HG02870 (cell line): ENCODE results near the gene SRSF11.
A peak's percentile ranks its signal among the peaks of the same experiment; 100 is the strongest.

Experiments used
- ATAC-seq: cut with Tn5 transposase; IDR thresholded peaks from one replicate; pipeline ENCODE4 v1.9.1; 2021; ENCODE audit warnings: mild to moderate bottlenecking, moderate library complexity; ENCODE audit not compliant: unreplicated experiment

SRSF11 gene

GRCh38 chr1:70220517-70221237 is 503 bp upstream of the SRSF11 start:
- ATAC-seq = peak; percentile 2

- ATAC-seq = no peak
Observed at GRCh38 chr1:70222716-70223235, 1.6 kb downstream of the SRSF11 start.

DNA sequence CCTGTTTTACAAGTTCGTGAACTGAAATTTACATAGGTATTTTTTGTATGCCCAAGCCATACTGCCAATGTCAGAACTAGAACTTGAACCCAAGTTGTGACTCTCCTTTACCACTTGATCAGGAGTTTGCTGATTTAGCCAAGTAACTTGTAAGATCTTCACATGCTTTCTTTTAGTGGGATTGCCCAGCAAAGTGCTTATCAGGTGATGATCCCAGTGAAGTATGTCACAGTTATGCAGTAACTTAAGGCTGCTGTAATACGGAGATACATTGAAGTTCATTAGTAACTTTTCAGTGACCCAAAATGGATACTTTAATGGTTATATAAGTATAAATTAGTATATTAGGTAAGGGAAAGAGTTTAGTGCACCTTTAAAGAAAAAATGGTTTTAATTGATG is 3.8 kb downstream of the SRSF11 start:
- ATAC-seq = no peak

GRCh38 chr1:70227439-70227838 is 6.3 kb downstream of the SRSF11 start:
- ATAC-seq = peak; percentile 56

DNA sequence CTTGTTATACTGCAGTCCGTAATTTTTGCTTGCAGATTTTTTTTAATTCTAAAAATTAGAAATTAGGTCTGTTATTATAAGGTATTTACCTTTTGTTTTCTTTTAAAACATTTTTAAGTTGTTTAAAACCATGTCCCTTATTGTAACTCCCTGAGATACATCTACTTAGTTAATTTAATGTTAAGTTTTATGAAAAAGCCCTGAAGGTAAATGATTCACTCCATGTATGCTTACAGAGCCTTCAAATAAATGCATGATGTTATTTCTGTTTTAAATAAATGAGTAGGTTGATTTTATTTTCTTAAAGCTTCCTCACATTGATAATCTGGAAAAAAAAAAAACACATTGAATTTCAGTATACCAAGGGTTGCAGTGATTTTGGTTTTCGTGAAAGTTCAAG is 7.5 kb downstream of the SRSF11 start:
- no peak for ATAC-seq

GRCh38 chr1:70231475-70231874 is 10.3 kb downstream of the SRSF11 start:
- no peak for ATAC-seq

DNA sequence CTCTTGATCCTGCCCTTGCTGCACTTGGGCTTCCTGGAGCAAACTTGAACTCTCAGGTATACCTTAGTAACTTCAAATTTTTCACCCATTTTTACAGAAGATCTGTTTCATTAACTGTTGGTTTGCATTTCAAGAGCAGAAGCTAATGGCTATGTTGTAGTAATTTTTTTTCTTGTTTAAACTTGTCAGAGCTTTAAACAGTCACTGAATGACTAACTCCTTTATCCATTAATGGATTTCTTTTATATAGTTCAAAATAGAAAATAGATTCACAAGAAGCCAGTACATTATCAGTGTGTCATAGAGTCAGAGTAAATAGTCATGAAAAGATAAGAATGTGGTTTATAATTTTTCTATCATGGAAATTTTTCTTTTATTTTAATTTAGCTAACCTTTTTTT is 13.6 kb downstream of the SRSF11 start:
- no peak for ATAC-seq

- no peak for ATAC-seq
Observed at GRCh38 chr1:70239940-70240339, 18.8 kb downstream of the SRSF11 start.

DNA sequence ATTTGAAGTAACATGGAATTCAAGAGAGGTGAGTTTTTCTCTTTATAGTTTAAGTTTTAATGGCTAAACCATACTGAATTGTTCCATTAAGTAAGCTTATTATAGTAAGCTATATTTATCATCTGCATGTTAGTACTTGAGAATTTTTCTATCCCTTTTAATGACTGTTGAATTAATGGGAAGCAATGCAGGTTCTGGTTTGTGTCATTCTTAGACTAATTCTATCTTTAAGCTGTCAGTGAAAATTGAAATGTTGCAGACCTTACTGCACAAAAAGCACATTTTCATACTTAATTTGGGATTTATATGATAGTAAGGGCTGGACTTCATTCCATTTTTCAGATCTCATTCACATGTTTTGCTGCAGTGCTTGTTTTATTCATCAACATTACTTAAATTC is 25.9 kb downstream of the SRSF11 start:
- ATAC-seq = no peak

- no peak for ATAC-seq
Observed at GRCh38 chr1:70247768-70248167, 26.6 kb downstream of the SRSF11 start.

DNA sequence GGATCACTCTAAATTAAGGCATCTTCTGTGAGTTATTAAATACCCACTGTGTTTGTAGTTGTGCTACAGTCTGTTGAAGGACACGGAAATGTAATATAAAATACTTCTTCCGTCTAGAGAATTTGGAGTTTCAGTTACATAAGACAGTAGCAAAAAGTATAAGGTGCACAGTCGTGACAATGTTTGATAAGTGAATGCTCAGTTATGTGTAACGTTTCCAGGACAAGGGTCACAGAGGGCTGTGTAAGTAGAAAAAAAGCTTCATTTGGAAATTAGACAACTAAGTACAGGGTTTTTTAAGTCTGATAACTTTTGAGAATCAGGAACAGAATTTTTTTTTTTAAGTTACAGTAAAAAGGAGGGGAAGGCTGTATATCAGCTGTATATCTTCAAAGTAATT is 27.5 kb downstream of the SRSF11 start:
- ATAC-seq = no peak

GRCh38 chr1:70256664-70257063 is 35.5 kb downstream of the SRSF11 start:
- no peak for ATAC-seq

DNA sequence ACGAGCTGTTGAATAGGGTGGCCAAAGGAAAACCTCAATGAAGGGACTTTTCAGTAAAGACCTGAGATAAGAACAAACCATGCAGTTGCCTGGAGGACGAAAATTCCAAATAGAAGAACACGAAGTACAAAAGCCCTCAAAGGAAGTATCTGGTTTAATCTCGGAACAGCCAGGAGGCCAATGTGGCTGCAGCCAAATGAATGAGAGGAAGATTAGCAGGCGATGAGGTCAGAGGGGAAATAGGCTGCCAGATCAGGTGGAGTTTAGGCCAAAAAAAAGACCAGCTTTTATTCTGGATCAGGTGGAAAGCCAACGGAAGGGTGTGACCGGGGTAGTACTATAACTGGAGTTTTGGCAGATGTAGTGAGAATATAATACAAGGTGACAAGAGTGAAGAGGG is 43.7 kb downstream of the SRSF11 start:
- no peak for ATAC-seq

GRCh38 chr1:70265946-70266345 is 44.8 kb downstream of the SRSF11 start:
- ATAC-seq = no peak

GRCh38 chr1:70277875-70278274 is 56.7 kb downstream of the SRSF11 start:
- peak; percentile 56 for ATAC-seq

GRCh38 chr1:70278710-70279109 is 57.5 kb downstream of the SRSF11 start:
- no peak for ATAC-seq

GRCh38 chr1:70284366-70284765 is 63.2 kb downstream of the SRSF11 start:
- ATAC-seq = no peak

DNA sequence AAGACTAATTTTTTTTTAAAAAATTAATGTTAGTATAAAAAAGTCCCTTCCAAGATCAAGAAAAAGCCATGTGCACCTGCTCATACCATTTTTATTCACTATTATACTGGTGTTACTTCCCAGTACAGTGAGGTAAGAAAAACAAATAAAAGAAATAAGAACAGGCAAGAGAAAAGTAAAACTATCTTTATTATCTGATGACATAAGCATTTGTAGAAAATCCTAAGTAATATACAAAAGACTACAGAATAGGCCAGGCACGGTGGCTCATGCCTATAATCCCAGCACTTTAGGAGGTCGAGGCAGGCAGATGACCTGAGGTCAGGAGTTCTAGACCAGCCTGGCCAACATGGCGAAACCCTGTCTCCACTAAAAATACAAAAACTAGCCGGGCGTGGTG is 65.3 kb downstream of the SRSF11 start:
- ATAC-seq = no peak

DNA sequence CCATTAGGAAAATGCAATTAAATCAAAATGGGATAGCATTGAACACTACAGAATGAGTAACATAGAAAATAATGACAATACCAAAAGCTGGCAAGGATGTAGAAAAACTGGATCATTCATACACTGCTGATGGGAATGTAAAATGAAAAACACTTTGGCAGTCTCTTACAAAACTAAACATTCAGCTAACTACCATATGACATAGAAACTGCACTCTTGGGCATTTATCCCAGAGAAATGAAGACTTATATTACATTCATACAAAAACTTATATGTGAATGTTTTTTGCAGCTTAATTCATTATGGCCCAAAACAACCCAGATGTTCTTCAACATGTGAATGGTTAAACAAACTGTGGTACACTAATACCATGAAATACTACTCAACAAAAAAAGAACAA is 67.0 kb downstream of the SRSF11 start:
- ATAC-seq = no peak

DNA sequence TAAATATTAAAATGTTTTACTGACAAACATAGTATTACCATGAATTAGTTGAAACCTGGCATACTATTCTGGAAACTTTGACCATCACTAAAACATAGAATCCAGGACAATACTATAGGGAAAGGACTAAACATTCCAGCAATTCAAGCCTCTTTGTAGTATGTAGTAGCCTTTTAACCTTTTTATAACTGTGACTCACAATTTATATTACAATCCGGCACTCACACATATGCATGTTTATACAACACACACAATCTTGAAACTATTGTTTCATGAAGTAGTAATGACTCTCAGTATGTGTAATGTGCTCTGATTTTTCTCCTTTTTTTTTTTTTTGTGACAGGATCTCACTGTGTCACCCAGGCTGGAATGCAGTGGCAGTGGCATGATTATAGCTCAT is 69.0 kb downstream of the SRSF11 start:
- ATAC-seq = no peak

- ATAC-seq = no peak
Observed at GRCh38 chr1:70293186-70293843, 72.1 kb downstream of the SRSF11 start.

DNA sequence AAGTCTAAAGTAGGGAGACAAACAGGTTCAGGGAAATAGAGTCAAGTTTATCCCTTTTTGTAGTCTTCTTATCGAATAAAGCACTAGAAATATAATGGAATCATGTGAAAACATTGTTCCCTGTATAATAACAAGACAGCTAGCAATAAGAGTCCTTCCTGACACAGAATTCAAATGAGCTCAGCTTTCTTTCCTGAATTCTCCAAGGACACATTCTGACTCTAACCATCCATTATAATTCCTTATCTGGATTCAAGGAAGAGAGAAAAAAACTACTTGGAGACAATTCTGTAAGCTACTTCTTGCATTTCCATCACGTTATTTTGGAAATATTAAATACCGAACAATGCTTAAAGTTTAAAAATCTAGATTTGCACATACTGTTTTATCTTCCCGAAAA is 74.6 kb downstream of the SRSF11 start:
- ATAC-seq = no peak

DNA sequence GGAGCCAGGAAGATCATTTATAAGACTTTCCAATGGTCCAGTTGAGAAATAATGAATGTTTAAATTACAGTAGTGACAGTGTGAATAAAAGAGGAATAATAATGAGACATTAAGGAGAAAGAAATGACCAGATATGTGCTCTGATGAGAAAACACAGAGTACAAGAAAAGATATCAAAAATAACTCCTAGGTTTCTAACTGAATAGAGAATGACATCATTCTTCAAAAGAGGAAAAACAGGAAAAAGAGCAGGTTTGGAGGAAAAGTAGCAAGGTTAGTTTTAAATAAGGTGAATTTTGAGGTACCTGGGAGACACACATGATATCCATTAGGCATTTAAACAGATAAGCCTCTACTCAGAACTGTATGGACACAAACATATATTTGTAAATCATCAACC is 78.3 kb downstream of the SRSF11 start:
- no peak for ATAC-seq
